Panc1 (cell line): ENCODE data around the gene MAEA. TPM values are rescaled to one million over a fixed set of nuclear protein-coding genes. Genes with fewer than 3 reads are reported as not detected.

Experiments used
- ATAC-seq: fragments of 200-7000 bp; cut with Tn5 transposase; 2 replicates; pipeline ENCODE4 v1.9.1; 2020; ENCODE audit warnings: mild to moderate bottlenecking, moderate library complexity
- BruUV-seq: library from RNA; stranded (reverse); fragments of 400-500 nt; replicated peaks from 2 replicates; lab custom pipeline; 2021; lab: Mats Ljungman, UMichigan
- CTCF ChIA-PET: fragments of 300-600 bp; sonication (Branson Sonifier 250); formaldehyde crosslinking; loops from one replicate; lab custom pipeline; 2022; ENCODE audit warnings: antibody characterized with exemption; lab: Charles Lee
- POLR2A ChIA-PET: fragments of 300-600 bp; sonication (Branson Sonifier 250); formaldehyde crosslinking; loops from one replicate; lab custom pipeline; 2022; ENCODE audit warnings: antibody characterized with exemption; lab: Charles Lee
- DNase-seq: peaks from one replicate; pipeline ENCODE4 v3.0.0-alpha.2; 2010; ENCODE audit warnings: low read depth, low spot score
- H3K27ac ChIP-seq: 2 replicates; pipeline ENCODE4 v1.5.1; 2011; ENCODE audit warnings: mild to moderate bottlenecking, low read length, inconsistent platforms
- H3K27me3 ChIP-seq: fragments of 200-500 bp; sonication (Bioruptor generic); 2 replicates; pipeline ENCODE4 v1.6.0; 2014; ENCODE audit warnings: low read length, inconsistent platforms; ENCODE audit not compliant: control insufficient read depth, insufficient read depth
- H3K36me3 ChIP-seq: fragments of 200-500 bp; sonication (Bioruptor generic); 2 replicates; pipeline ENCODE4 v1.5.1; 2014; ENCODE audit warnings: inconsistent platforms, mild to moderate bottlenecking, low read length, moderate library complexity; ENCODE audit not compliant: control insufficient read depth, insufficient read depth
- H3K4me1 ChIP-seq: 2 replicates; pipeline ENCODE4 v1.5.1; 2011; ENCODE audit warnings: inconsistent platforms, mild to moderate bottlenecking, low read length, moderate library complexity; ENCODE audit not compliant: control insufficient read depth, insufficient read depth
- H3K4me3 ChIP-seq, 2 experiments: 2 replicates each; pipeline ENCODE4 v1.5.1; 2011 to 2012; ENCODE audit warnings: low read depth in 2 of 2, low read length in 2 of 2, mild to moderate bottlenecking in 2 of 2, inconsistent platforms in 1 of 2, moderate library complexity in 1 of 2
- H3K9me3 ChIP-seq: fragments of 200-500 bp; sonication (Bioruptor generic); 2 replicates; pipeline ENCODE4 v1.5.1; 2014; ENCODE audit warnings: low read depth, mild to moderate bottlenecking, inconsistent platforms, low read length, moderate library complexity; ENCODE audit not compliant: control insufficient read depth, insufficient read depth
- CTCF ChIP-seq: fragments of 450-650 bp; IDR thresholded peaks from 2 replicates; pipeline ENCODE4 v1.5.1; 2017; ENCODE audit warnings: mild to moderate bottlenecking
- POLR2AphosphoS5 ChIP-seq: IDR thresholded peaks from 2 replicates; pipeline ENCODE4 v1.6.1; 2012; ENCODE audit warnings: mild to moderate bottlenecking, low read depth, low read length, moderate library complexity
- REST ChIP-seq, 2 experiments: IDR thresholded peaks; 2 replicates each; pipeline ENCODE4 v1.6.1; 2011 to 2012; ENCODE audit warnings: low read depth in 2 of 2, control low read depth in 1 of 2, low read length in 1 of 2, mild to moderate bottlenecking in 1 of 2, moderate library complexity in 1 of 2; ENCODE audit not compliant: insufficient read depth in 1 of 2
- SIN3A ChIP-seq: IDR thresholded peaks from 2 replicates; pipeline ENCODE4 v1.6.1; 2012; ENCODE audit warnings: low read depth, mild to moderate bottlenecking, low read length, moderate library complexity, borderline replicate concordance; ENCODE audit not compliant: insufficient read depth
- TCF7L2 ChIP-seq: IDR thresholded peaks from 2 replicates; pipeline ENCODE4 v1.6.1; 2011; ENCODE audit warnings: mild to moderate bottlenecking, low read depth, low read length, inconsistent platforms
- in situ Hi-C: cut with HindIII; loops from 2 replicates; pipeline ENCODE4 v1.10.0; 2016; ENCODE audit warnings: low sequenced_read_pairs, low pct_unique_long_range_greater_than_20kb
- intact Hi-C: fragments of 100-400 bp; cut with micrococcal nuclease; formaldehyde crosslinking; loops from one replicate; pipeline ENCODE4 v1.10.0; 2022; ENCODE audit not compliant: unreplicated experiment
- total RNA-seq: library from RNA; stranded (reverse); gene quantifications from one replicate; pipeline ENCODE4 v1.2.1, GENCODE V29; 2021; ENCODE audit not compliant: unreplicated experiment

The MAEA gene
- total RNA-seq, 1 experiment from 2014 or later = 62.3 TPM

GRCh38 chr4:1310796-1311631, 21.3 kb downstream of the MAEA start:
- Histone ChIP-seq H3K4me3 (no peak overlapping the region), H3K27me3 (no peaks in the 10 kb centered on the region), H3K36me3 (no peaks in the 10 kb centered on the region), H3K9me3 (no peaks in the 10 kb centered on the region), H3K4me1 (no peaks in the 10 kb centered on the region), H3K27ac (no peak overlapping the region)
- DNase-seq = no peak
- BruUV-seq = no TSS peak
- TF ChIP-seq POLR2AphosphoS5 (no peak), TCF7L2 (no peak), CTCF (no peak), SIN3A (no peak)
- CTCF ChIA-PET = no interaction called here
- POLR2A ChIA-PET = no interaction called here
- in situ Hi-C loops (no loop called here), intact Hi-C loops (no loop called here)
- no peak for ATAC-seq

GRCh38 chr4:1312821-1313640, 23.3 kb downstream of the MAEA start:
- CTCF ChIA-PET = no interaction called here
- in situ Hi-C loops = no loop called here
- BruUV-seq = no TSS peak

More at GRCh38 chr4:1312821-1313640, 23.3 kb downstream of the MAEA start:
- no peak for DNase-seq
- intact Hi-C loops = no loop called here
- H3K4me1 ChIP-seq = no peaks in the 10 kb centered on the region
- no peaks in the 10 kb centered on the region for H3K36me3 ChIP-seq
- no peaks in the 10 kb centered on the region for H3K27me3 ChIP-seq
- TF ChIP-seq TCF7L2 = no peak
- no peak for TF ChIP-seq POLR2AphosphoS5
- TF ChIP-seq REST (IDR thresholded peaks at IDR 0.05; ENCODE audit: insufficient read depth in 1 of 2, low read depth in 2 of 2, low read length in 1 of 2) = no peak
- no peak for TF ChIP-seq SIN3A
- TF ChIP-seq CTCF = no peak
- no peak for ATAC-seq
- no peak overlapping the region for H3K4me3 ChIP-seq
- no peak overlapping the region for H3K27ac ChIP-seq
- POLR2A ChIA-PET = no interaction called here
- H3K9me3 ChIP-seq = no peaks in the 10 kb centered on the region
